Right atrium auricular region (tissue), 2 donors: ENCODE measurements around the gene MPHOSPH9. TPM values are rescaled to one million over a fixed set of nuclear protein-coding genes. Genes with fewer than 3 reads are reported as not detected.

ENCODE experiments used
- DNase-seq: peaks from one replicate; pipeline ENCODE4 v3.0.0-alpha.2; 2019; ENCODE audit warnings: low spot score
- H3K27ac ChIP-seq, 2 donors: fragments of 200-600 bp; sonication (generic); 1 replicate in 1 of 2; 2 replicates in 1 of 2; pipeline ENCODE4 v1.5.1; 2016 to 2019
- H3K27me3 ChIP-seq, 2 donors: fragments of 200-600 bp; sonication (generic); one replicate each; pipeline versions ENCODE4 v1.5.1 to v1.6.0; 2017 to 2019
- H3K36me3 ChIP-seq: fragments of 200-600 bp; sonication (generic); one replicate; pipeline ENCODE4 v1.5.1; 2016
- H3K4me1 ChIP-seq, 2 donors: fragments of 200-600 bp; sonication (generic); one replicate each; pipeline versions ENCODE4 v1.5.1 to v1.6.0; 2017 to 2019
- H3K4me3 ChIP-seq, 2 donors: fragments of 200-600 bp; sonication (generic); 1 replicate in 1 of 2; 2 replicates in 1 of 2; pipeline ENCODE4 v1.5.1; 2017 to 2019; ENCODE audit warnings: mild to moderate bottlenecking in 1 of 2, moderate library complexity in 1 of 2
- H3K9me3 ChIP-seq, 2 donors: fragments of 200-600 bp; sonication (generic); one replicate each; pipeline ENCODE4 v1.5.1; 2019
- total RNA-seq, 2 donors: library from RNA; depleted of rRNA; stranded (reverse); fragments of >200 nt; gene quantifications; one replicate each; pipeline ENCODE4 v1.1.0, GENCODE V29; 2016
- TF ChIP-seq, protein P1 (sequence below), 2 donors: fragments of 200-600 bp; sonication (generic); IDR thresholded peaks; one replicate each; pipeline ENCODE4 v1.5.1; 2019; ENCODE audit warnings: antibody characterized with exemption in 2 of 2

MPHOSPH9 gene
- total RNA-seq, 2 donors from 2014 or later: 21.0 to 33.7 TPM

DNA sequence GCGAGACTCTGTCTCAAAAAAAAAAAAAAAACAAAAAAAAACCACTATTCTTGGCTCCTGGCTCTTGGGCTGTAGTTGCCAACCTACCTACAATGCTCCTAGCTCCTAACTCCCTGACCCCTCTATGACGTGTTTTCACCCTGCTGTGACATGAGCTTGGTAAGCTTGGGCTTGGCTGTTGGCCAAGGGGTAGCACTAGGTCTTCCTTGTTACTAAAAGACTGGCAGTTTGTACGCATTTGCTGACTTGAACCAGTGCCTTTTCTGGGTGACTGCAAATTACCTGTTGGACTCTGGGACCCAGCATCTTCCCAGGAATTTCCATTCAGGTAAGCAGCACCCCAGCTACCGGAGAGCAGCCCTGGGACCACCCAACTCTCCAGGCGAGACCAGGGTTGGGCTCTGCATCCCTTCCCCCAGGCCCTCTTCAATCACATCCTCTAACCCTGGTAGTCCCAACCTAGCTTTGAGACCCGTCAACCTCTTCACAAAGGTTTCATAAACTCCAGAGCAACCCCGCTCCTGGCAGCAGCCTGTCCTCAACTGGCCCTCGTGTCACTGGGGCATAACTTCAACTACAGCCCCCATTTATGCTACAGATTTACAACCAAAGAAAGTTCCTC, 30.4 kb upstream of the MPHOSPH9 start:
- no peaks in the 10 kb centered on the region for H3K27me3 ChIP-seq
- H3K27ac ChIP-seq: no peak overlapping the region
- H3K4me1 ChIP-seq: peaks cover 0 to 7% of the 10 kb centered on the region in 2 donors
- no peak overlapping the region for H3K4me3 ChIP-seq
- TF ChIP-seq, protein P1, sequence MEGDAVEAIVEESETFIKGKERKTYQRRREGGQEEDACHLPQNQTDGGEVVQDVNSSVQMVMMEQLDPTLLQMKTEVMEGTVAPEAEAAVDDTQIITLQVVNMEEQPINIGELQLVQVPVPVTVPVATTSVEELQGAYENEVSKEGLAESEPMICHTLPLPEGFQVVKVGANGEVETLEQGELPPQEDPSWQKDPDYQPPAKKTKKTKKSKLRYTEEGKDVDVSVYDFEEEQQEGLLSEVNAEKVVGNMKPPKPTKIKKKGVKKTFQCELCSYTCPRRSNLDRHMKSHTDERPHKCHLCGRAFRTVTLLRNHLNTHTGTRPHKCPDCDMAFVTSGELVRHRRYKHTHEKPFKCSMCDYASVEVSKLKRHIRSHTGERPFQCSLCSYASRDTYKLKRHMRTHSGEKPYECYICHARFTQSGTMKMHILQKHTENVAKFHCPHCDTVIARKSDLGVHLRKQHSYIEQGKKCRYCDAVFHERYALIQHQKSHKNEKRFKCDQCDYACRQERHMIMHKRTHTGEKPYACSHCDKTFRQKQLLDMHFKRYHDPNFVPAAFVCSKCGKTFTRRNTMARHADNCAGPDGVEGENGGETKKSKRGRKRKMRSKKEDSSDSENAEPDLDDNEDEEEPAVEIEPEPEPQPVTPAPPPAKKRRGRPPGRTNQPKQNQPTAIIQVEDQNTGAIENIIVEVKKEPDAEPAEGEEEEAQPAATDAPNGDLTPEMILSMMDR (IDR thresholded peaks at IDR 0.05): no peak
- DNase-seq: no peak
- no peaks in the 10 kb centered on the region for H3K9me3 ChIP-seq
- peaks cover 59% of the 10 kb centered on the region for H3K36me3 ChIP-seq

DNA sequence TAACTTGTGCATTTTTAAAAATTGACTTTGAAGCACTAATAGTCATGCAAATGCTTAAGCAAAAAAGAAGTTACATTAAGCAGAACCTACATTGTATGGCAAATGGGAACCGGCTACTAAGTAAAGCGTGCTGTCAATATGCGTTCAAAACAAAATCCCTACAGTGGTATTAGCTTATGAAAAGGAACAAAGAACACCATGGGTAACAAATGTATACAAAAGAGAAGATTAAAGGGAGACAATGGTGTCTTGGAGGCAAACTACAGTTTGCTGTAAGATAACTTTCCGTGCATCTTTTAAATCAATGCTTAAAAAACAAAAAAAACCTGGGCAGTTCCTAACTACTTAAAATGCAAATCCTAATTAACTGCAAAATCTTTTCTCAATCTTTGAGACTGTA, 28.3 kb upstream of the MPHOSPH9 start:
- Histone ChIP-seq H3K4me3 (no peak overlapping the region), H3K4me1 (no peaks in the 10 kb centered on the region), H3K27ac (no peak overlapping the region), H3K36me3 (peaks cover 65% of the 10 kb centered on the region), H3K9me3 (no peaks in the 10 kb centered on the region), H3K27me3 (no peaks in the 10 kb centered on the region)
- DNase-seq: no peak
- TF ChIP-seq, protein P1 (IDR thresholded peaks at IDR 0.05): no peak

DNA sequence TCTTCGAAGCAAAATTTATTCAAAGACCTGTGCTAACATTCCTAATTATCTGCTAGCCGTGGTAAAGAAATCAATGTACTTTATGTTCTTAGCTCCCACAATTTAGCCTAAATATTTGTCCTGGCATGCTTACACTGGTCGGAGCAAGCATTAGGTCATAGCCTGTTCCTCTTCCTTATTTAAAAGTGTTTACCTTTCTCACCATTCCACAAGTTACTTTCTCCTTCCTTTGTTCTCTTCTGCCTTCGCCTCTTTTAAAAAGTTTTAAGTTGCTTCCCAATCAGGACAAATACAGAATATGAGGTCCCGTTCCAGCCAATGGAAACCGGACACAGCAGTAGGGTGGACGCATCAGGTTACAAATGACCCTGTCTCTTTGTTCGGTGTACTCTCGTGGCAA, 27.1 kb upstream of the MPHOSPH9 start:
- Histone ChIP-seq H3K27ac (no peak overlapping the region), H3K27me3 (no peaks in the 10 kb centered on the region), H3K4me3 (no peak overlapping the region), H3K4me1 (peaks cover 0 to 3% of the 10 kb centered on the region in 2 donors), H3K36me3 (peaks cover 68% of the 10 kb centered on the region), H3K9me3 (no peaks in the 10 kb centered on the region)
- no peak for DNase-seq
- TF ChIP-seq, protein P1 (IDR thresholded peaks at IDR 0.05): no peak

DNA sequence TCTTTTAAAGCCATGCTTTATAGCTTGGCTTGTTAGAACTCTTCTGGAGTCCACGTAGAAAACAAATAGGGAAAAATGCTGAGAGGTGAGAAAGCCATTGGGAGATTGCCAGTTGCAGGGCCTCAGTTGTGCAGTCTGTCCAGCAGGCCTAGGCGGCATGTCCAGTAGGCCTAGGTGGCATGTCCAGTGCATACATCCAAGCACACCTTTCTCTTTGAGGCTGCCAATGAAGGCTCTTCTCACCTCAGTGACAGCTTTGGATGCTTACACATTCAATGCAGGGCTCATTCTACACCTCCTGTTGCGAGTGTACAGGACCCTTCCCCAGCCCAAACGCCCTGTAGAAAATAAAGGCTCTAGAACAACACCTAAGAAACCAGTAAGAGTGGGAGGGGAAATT, 25.7 kb upstream of the MPHOSPH9 start:
- H3K9me3 ChIP-seq: no peaks in the 10 kb centered on the region
- no peaks in the 10 kb centered on the region for H3K27me3 ChIP-seq
- no peak for DNase-seq
- peaks cover 0 to 18% of the 10 kb centered on the region in 2 donors for H3K4me1 ChIP-seq
- H3K27ac ChIP-seq: no peak overlapping the region
- TF ChIP-seq, protein P1 (IDR thresholded peaks at IDR 0.05): no peak
- H3K4me3 ChIP-seq: no peak overlapping the region
- peaks cover 73% of the 10 kb centered on the region for H3K36me3 ChIP-seq

DNA sequence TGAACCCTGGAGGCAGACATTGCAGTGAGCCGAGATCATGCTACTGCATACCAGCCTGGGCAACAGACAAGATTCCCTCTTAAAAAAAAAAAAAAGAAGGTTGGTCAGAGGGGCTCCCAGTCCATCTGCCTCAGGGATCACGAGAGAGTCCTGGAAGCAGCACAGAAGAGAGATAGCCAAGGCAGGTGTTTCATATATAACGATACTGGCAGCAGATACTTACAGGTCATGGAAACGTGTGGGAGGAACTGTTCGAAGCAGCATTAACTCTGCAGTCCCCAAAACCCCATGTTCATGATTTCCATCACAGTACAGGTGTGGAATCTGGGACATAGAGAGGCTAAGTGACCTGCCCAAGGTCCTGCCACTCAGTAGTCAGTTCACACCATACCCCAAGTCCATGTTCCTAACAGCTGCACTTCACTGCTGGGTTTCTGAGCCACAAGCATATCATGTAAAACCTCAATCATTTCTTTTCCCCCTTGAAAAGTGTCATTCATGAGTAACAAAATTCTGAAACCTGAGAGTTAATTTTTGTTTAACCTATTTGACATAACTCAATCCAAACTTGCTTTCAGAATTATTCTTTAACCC, 22.0 kb upstream of the MPHOSPH9 start:
- DNase-seq: no peak
- TF ChIP-seq, protein P1 (IDR thresholded peaks at IDR 0.05): no peak
- no peak overlapping the region for H3K27ac ChIP-seq
- no peaks in the 10 kb centered on the region for H3K27me3 ChIP-seq
- H3K36me3 ChIP-seq: peaks cover 44% of the 10 kb centered on the region
- peaks cover 0 to 42% of the 10 kb centered on the region in 2 donors for H3K4me1 ChIP-seq
- H3K9me3 ChIP-seq: no peaks in the 10 kb centered on the region
- H3K4me3 ChIP-seq: no peak overlapping the region
